T-helper 17 cell (primary cell): ENCODE measurements around the gene KLHL18. TPM values are rescaled to one million over a fixed set of nuclear protein-coding genes. Genes with fewer than 3 reads are reported as not detected.
"Not testable (repeated sequence)": the region's sequence is repeated elsewhere in the genome, so short reads cannot be mapped to it uniquely, and the experiment has no call there.

Experiments
- ATAC-seq: fragments of 150-1000 bp; cut with Tn5 transposase; 2 replicates; pipeline ENCODE4 v1.10.0; 2021; ENCODE audit warnings: mild to moderate bottlenecking, moderate library complexity
- DNase-seq, 3 donors: peaks; one replicate each; pipeline versions ENCODE4 v3.0.0 to v3.0.0-alpha.2; 2020 to 2021
- H3K9me3 ChIP-seq: one replicate; pipeline ENCODE4 v1.7.0; 2013; ENCODE audit warnings: low read length, mild to moderate bottlenecking; ENCODE audit not compliant: control insufficient read depth, poor library complexity, severe bottlenecking
- H3K27ac Mint-ChIP-seq: one replicate; pipeline ENCODE4 v1.8.0; 2022; ENCODE audit warnings: mild to moderate bottlenecking, moderate library complexity, mixed read lengths
- H3K27me3 Mint-ChIP-seq: one replicate; pipeline ENCODE4 v1.8.0; 2022; ENCODE audit warnings: mixed read lengths
- H3K36me3 Mint-ChIP-seq: one replicate; pipeline ENCODE4 v1.8.0; 2022; ENCODE audit warnings: low read depth, mixed read lengths
- H3K4me1 Mint-ChIP-seq: one replicate; pipeline ENCODE4 v1.8.0; 2022; ENCODE audit warnings: mild to moderate bottlenecking, mixed read lengths
- H3K4me3 Mint-ChIP-seq: one replicate; pipeline ENCODE4 v1.8.0; 2022; ENCODE audit warnings: mild to moderate bottlenecking, moderate library complexity, mixed read lengths
- total RNA-seq, 4 donors: library from RNA in 2 of 4; stranded (reverse) in 2 of 4; gene quantifications; one replicate each; pipeline ENCODE4 v1.2.3 and lab custom pipeline; 2022 to 2026

KLHL18 gene
- total RNA-seq, 2 donors from 2014 or later, result 47.0 to 50.8 TPM

GRCh38 chr3:47339951-47340350, 57.2 kb downstream of the KLHL18 start:
- no peaks in the 10 kb centered on the region for H3K9me3 ChIP-seq
- no peak for ATAC-seq
- Mint-ChIP-seq H3K36me3 (peaks cover 15% of the 10 kb centered on the region), H3K27ac (peak overlapping the region; percentile 78), H3K4me3 (no peak overlapping the region), H3K4me1 (peaks cover 4% of the 10 kb centered on the region), H3K27me3 (no peaks in the 10 kb centered on the region)
- no peak for DNase-seq

GRCh38 chr3:47340866-47341265, 58.1 kb downstream of the KLHL18 start:
- peaks cover 6% of the 10 kb centered on the region for H3K4me1 Mint-ChIP-seq
- H3K4me3 Mint-ChIP-seq, result no peak overlapping the region
- H3K36me3 Mint-ChIP-seq, result peaks cover 15% of the 10 kb centered on the region
- DNase-seq, result no peak
- peak overlapping the region; percentile 54 for H3K27ac Mint-ChIP-seq
- no peaks in the 10 kb centered on the region for H3K9me3 ChIP-seq
- H3K27me3 Mint-ChIP-seq, result no peaks in the 10 kb centered on the region
- no peak for ATAC-seq

- Mint-ChIP-seq H3K4me1 (peaks cover 6% of the 10 kb centered on the region), H3K27ac (peak overlapping the region; percentile 54), H3K27me3 (no peaks in the 10 kb centered on the region), H3K4me3 (peak overlapping the region; percentile 37), H3K36me3 (peaks cover 15% of the 10 kb centered on the region)
- no peaks in the 10 kb centered on the region for H3K9me3 ChIP-seq
- ATAC-seq, result no peak
- no peak for DNase-seq
Observed at GRCh38 chr3:47342151-47342550, 59.4 kb downstream of the KLHL18 start.

GRCh38 chr3:47342812-47343211, 60.1 kb downstream of the KLHL18 start:
- no peaks in the 10 kb centered on the region for H3K9me3 ChIP-seq
- DNase-seq (no peak), ATAC-seq (no peak)
- H3K4me3 Mint-ChIP-seq, result no peak overlapping the region
- H3K4me1 Mint-ChIP-seq, result peaks cover 6% of the 10 kb centered on the region
- H3K27ac Mint-ChIP-seq, result no peak overlapping the region
- peaks cover 10% of the 10 kb centered on the region for H3K36me3 Mint-ChIP-seq
- no peaks in the 10 kb centered on the region for H3K27me3 Mint-ChIP-seq

- Mint-ChIP-seq H3K36me3 (peaks cover 5% of the 10 kb centered on the region), H3K4me1 (peaks cover 10% of the 10 kb centered on the region), H3K4me3 (no peak overlapping the region), H3K27me3 (no peaks in the 10 kb centered on the region), H3K27ac (no peak overlapping the region)
- DNase-seq (no peak), ATAC-seq (no peak)
- no peaks in the 10 kb centered on the region for H3K9me3 ChIP-seq
Observed at GRCh38 chr3:47343471-47343971, 60.8 kb downstream of the KLHL18 start.

- Mint-ChIP-seq H3K4me1 (peaks cover 10% of the 10 kb centered on the region), H3K36me3 (peaks cover 5% of the 10 kb centered on the region), H3K4me3 (no peak overlapping the region), H3K27ac (peak overlapping the region; percentile 69), H3K27me3 (no peaks in the 10 kb centered on the region)
- H3K9me3 ChIP-seq, result no peaks in the 10 kb centered on the region
- DNase-seq (no peak), ATAC-seq (no peak)
Observed at GRCh38 chr3:47344971-47345370, 62.2 kb downstream of the KLHL18 start.

- H3K27ac Mint-ChIP-seq, result peak overlapping the region; percentile 91
- H3K36me3 Mint-ChIP-seq, result peaks cover under 1% of the 10 kb centered on the region
Observed at GRCh38 chr3:47347217-47347801, 64.6 kb downstream of the KLHL18 start.

GRCh38 chr3:47348411-47349154, 65.8 kb downstream of the KLHL18 start:
- Mint-ChIP-seq H3K36me3 (no peaks in the 10 kb centered on the region), H3K4me3 (no peak overlapping the region), H3K27ac (peak overlapping the region; percentile 91), H3K27me3 (no peaks in the 10 kb centered on the region), H3K4me1 (peaks cover 9% of the 10 kb centered on the region)
- no peaks in the 10 kb centered on the region for H3K9me3 ChIP-seq
- ATAC-seq (no peak), DNase-seq (no peak)

More at GRCh38 chr3:47347217-47347801, 64.6 kb downstream of the KLHL18 start:
- ATAC-seq, result peak; percentile 45
- Mint-ChIP-seq H3K4me1 (peaks cover 7% of the 10 kb centered on the region), H3K4me3 (no peak overlapping the region), H3K27me3 (no peaks in the 10 kb centered on the region)
- no peak for DNase-seq
- H3K9me3 ChIP-seq, result no peaks in the 10 kb centered on the region

- H3K9me3 ChIP-seq, result peaks cover 9% of the 10 kb centered on the region
- ATAC-seq, result no peak
- no peaks in the 10 kb centered on the region for H3K36me3 Mint-ChIP-seq
- no peak for DNase-seq
- H3K27me3 Mint-ChIP-seq, result peaks cover 4% of the 10 kb centered on the region
- H3K27ac Mint-ChIP-seq, result no peak overlapping the region
- H3K4me3 Mint-ChIP-seq, result no peak overlapping the region
- peaks cover 4% of the 10 kb centered on the region for H3K4me1 Mint-ChIP-seq
Observed at GRCh38 chr3:47355010-47355409, 72.3 kb downstream of the KLHL18 start.

- no peak overlapping the region for H3K27ac Mint-ChIP-seq
- no peaks in the 10 kb centered on the region for H3K36me3 Mint-ChIP-seq
- H3K4me1 Mint-ChIP-seq, result peaks cover 4% of the 10 kb centered on the region
- peaks cover 10% of the 10 kb centered on the region for H3K9me3 ChIP-seq
- H3K4me3 Mint-ChIP-seq, result no peak overlapping the region
- peaks cover 4% of the 10 kb centered on the region for H3K27me3 Mint-ChIP-seq
- no peak for DNase-seq
- no peak for ATAC-seq
Observed at GRCh38 chr3:47356201-47356600, 73.5 kb downstream of the KLHL18 start.

- DNase-seq (no peak), ATAC-seq (no peak)
- Mint-ChIP-seq H3K27me3 (peaks cover 4% of the 10 kb centered on the region), H3K36me3 (no peaks in the 10 kb centered on the region), H3K4me1 (peaks cover 11% of the 10 kb centered on the region), H3K27ac (no peak overlapping the region), H3K4me3 (no peak overlapping the region)
- peaks cover 10% of the 10 kb centered on the region for H3K9me3 ChIP-seq
Observed at GRCh38 chr3:47359323-47359722, 76.6 kb downstream of the KLHL18 start.

- H3K36me3 Mint-ChIP-seq, ATAC-seq, DNase-seq, H3K27ac Mint-ChIP-seq, H3K9me3 ChIP-seq, H3K4me3 Mint-ChIP-seq, H3K27me3 Mint-ChIP-seq: not testable (repeated sequence)
- peaks cover 11% of the 10 kb centered on the region for H3K4me1 Mint-ChIP-seq
Observed at GRCh38 chr3:47360110-47360517, 77.4 kb downstream of the KLHL18 start.

- no peak overlapping the region for H3K4me3 Mint-ChIP-seq
- peaks cover 9% of the 10 kb centered on the region for H3K4me1 Mint-ChIP-seq
- DNase-seq, result no peak
- no peaks in the 10 kb centered on the region for H3K36me3 Mint-ChIP-seq
- ATAC-seq, result peak; percentile 50
- no peaks in the 10 kb centered on the region for H3K27me3 Mint-ChIP-seq
- H3K9me3 ChIP-seq, result peaks cover 10% of the 10 kb centered on the region
- peak overlapping the region; percentile 8 for H3K27ac Mint-ChIP-seq
Observed at GRCh38 chr3:47362701-47363100, 80.0 kb downstream of the KLHL18 start.
